Sigmoid colon (tissue), 4 donors: ENCODE data around the gene SNRNP48.

ENCODE experiments used
- EP300 ChIP-seq, 4 donors: sonication (generic); formaldehyde crosslinking; IDR thresholded peaks; one replicate each; pipeline ENCODE4 v1.6.1; 2017; ENCODE audit warnings: antibody characterized with exemption in 4 of 4
- POLR2A ChIP-seq, 2 donors: fragments of 450-650 bp; IDR thresholded peaks; one replicate each; pipeline ENCODE4 v1.6.1; 2016; ENCODE audit warnings: antibody characterized with exemption in 2 of 2, mild to moderate bottlenecking in 2 of 2, moderate library complexity in 2 of 2
- POLR2AphosphoS5 ChIP-seq, 4 donors: sonication (generic); formaldehyde crosslinking; IDR thresholded peaks; one replicate each; pipeline ENCODE4 v1.6.1; 2017; ENCODE audit warnings: antibody characterized with exemption in 4 of 4
- TF ChIP-seq, protein P1 (sequence below), 4 experiments: fragments of 450-650 bp in 3 of 4; fragments of 200-600 bp in 1 of 4; IDR thresholded peaks; one replicate each; pipeline ENCODE4 v1.5.1; 2016 to 2019; ENCODE audit warnings: antibody characterized with exemption in 4 of 4, mild to moderate bottlenecking in 3 of 4, moderate library complexity in 2 of 4

DNA sequence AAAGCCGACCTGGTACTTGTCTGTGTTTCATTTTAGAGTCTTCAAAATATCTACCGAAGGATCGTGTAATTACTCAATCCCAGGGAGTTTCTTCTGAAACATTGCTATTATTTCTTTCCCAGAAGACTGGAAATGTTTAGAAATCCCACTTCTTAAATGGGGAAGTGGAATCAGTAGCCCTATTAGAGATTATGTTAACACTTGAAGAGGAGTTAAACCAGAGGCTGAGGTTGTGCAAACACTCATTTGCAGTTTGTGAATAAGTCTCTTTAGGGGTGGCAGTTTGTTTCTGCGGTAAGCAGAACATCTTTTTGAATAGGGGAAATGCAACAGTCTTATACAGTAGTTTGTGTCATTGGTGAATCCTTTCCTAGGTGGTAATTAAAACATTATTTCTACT is 27.2 kb upstream of the SNRNP48 start:
- TF ChIP-seq EP300 (IDR thresholded peaks at IDR 0.05) (no peak), POLR2AphosphoS5 (IDR thresholded peaks at IDR 0.05) (no peak), POLR2A (IDR thresholded peaks at IDR 0.05) (no peak)
- TF ChIP-seq, protein P1, sequence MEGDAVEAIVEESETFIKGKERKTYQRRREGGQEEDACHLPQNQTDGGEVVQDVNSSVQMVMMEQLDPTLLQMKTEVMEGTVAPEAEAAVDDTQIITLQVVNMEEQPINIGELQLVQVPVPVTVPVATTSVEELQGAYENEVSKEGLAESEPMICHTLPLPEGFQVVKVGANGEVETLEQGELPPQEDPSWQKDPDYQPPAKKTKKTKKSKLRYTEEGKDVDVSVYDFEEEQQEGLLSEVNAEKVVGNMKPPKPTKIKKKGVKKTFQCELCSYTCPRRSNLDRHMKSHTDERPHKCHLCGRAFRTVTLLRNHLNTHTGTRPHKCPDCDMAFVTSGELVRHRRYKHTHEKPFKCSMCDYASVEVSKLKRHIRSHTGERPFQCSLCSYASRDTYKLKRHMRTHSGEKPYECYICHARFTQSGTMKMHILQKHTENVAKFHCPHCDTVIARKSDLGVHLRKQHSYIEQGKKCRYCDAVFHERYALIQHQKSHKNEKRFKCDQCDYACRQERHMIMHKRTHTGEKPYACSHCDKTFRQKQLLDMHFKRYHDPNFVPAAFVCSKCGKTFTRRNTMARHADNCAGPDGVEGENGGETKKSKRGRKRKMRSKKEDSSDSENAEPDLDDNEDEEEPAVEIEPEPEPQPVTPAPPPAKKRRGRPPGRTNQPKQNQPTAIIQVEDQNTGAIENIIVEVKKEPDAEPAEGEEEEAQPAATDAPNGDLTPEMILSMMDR (IDR thresholded peaks at IDR 0.05), result no peak
